SU-DHL-6 (cell line): Measurements from ENCODE around the gene HLA-DQB1.

Source experiments
- EZH2phosphoT487 ChIP-seq: fragments of 200-600 bp; sonication (generic), shearing (Covaris generic); conservative IDR thresholded peaks from 2 replicates; pipeline ENCODE4 v1.6.1; 2018; ENCODE audit warnings: mild to moderate bottlenecking, antibody characterized with exemption, low read length, moderate library complexity, mixed read lengths
- TF ChIP-seq, protein P1 (sequence below): fragments of 200-600 bp; sonication (generic); IDR thresholded peaks from one replicate; pipeline ENCODE4 v1.5.1; 2017; ENCODE audit warnings: antibody characterized with exemption, mild to moderate bottlenecking, low read length, moderate library complexity; ENCODE audit not compliant: insufficient read depth, poor library complexity, severe bottlenecking

DNA sequence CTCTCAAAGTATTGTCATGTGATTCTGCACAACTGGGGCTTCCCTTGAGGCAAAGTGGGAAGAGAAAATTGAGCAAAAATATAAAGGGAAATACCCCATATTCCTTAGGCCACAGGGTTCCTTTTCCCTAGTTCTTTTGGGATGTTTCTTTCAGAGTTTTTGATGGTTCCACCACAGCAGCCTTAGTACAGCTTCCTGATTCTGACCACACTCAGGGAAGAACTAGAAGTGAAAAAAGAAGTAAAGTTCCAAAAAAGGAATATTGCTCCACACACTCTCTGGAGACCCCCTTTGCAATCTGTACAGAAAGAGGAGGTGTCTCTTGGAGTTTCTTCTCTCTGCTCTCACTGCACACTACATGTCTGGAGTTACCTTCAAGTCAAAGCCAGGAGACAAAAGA lies 46.8 kb upstream of the HLA-DQB1 start:
- TF ChIP-seq, protein P1, sequence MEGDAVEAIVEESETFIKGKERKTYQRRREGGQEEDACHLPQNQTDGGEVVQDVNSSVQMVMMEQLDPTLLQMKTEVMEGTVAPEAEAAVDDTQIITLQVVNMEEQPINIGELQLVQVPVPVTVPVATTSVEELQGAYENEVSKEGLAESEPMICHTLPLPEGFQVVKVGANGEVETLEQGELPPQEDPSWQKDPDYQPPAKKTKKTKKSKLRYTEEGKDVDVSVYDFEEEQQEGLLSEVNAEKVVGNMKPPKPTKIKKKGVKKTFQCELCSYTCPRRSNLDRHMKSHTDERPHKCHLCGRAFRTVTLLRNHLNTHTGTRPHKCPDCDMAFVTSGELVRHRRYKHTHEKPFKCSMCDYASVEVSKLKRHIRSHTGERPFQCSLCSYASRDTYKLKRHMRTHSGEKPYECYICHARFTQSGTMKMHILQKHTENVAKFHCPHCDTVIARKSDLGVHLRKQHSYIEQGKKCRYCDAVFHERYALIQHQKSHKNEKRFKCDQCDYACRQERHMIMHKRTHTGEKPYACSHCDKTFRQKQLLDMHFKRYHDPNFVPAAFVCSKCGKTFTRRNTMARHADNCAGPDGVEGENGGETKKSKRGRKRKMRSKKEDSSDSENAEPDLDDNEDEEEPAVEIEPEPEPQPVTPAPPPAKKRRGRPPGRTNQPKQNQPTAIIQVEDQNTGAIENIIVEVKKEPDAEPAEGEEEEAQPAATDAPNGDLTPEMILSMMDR, result no peak
- TF ChIP-seq EZH2phosphoT487, result no peak
